Upper lobe of left lung (tissue), 6 donors: ENCODE measurements around the gene ATP8B1. TPM values are rescaled to one million over a fixed set of nuclear protein-coding genes. Genes with fewer than 3 reads are reported as not detected.

Source experiments
- ATAC-seq, 2 donors: fragments of 200-7000 bp; cut with Tn5 transposase; one replicate each; pipeline ENCODE4 v1.9.1; 2022; ENCODE audit warnings: mild to moderate bottlenecking in 2 of 2, moderate library complexity in 2 of 2; ENCODE audit not compliant: low FRiP score in 2 of 2
- DNase-seq, 2 donors: peaks; one replicate each; pipeline ENCODE4 v3.0.0-alpha.2; 2019 to 2020
- H3K27ac ChIP-seq, 4 donors: fragments of 200-600 bp; sonication (generic); one replicate each; pipeline ENCODE4 v1.5.1; 2016 to 2019
- H3K27me3 ChIP-seq, 4 donors: fragments of 200-600 bp; sonication (generic); one replicate each; pipeline ENCODE4 v1.5.1; 2017 to 2019
- H3K36me3 ChIP-seq, 4 donors: fragments of 200-600 bp; sonication (generic); one replicate each; pipeline ENCODE4 v1.5.1; 2016 to 2019
- H3K4me1 ChIP-seq, 4 donors: fragments of 200-600 bp; sonication (generic); one replicate each; pipeline ENCODE4 v1.5.1; 2018 to 2019
- H3K4me3 ChIP-seq, 4 donors: fragments of 200-600 bp; sonication (generic); one replicate each; pipeline ENCODE4 v1.5.1; 2017 to 2019; ENCODE audit warnings: mild to moderate bottlenecking in 2 of 4, moderate library complexity in 1 of 4
- H3K9me3 ChIP-seq, 4 donors: fragments of 200-600 bp; sonication (generic); one replicate each; pipeline ENCODE4 v1.5.1; 2018 to 2019
- EP300 ChIP-seq, 4 donors: sonication (generic); formaldehyde crosslinking; IDR thresholded peaks; one replicate each; pipeline ENCODE4 v1.5.1; 2017; ENCODE audit warnings: antibody characterized with exemption in 4 of 4, control low read depth in 2 of 4
- POLR2A ChIP-seq, 4 donors: fragments of 450-650 bp; IDR thresholded peaks; one replicate each; pipeline ENCODE4 v1.5.1; 2016 to 2017; ENCODE audit warnings: antibody characterized with exemption in 4 of 4, mild to moderate bottlenecking in 2 of 4
- POLR2AphosphoS5 ChIP-seq, 2 donors: sonication (generic); formaldehyde crosslinking; IDR thresholded peaks; one replicate each; pipeline ENCODE4 v1.5.1; 2017; ENCODE audit warnings: antibody characterized with exemption in 2 of 2
- WGBS, 2 donors: methylation state at CpG; one replicate each; pipeline ENCODE4 v1.1.5; 2017 to 2018; 5-methylcytosine and 5-hydroxymethylcytosine counted together
- total RNA-seq, 6 donors: library from RNA; depleted of rRNA in 4 of 6; stranded (reverse); fragments of >200 nt in 4 of 6; gene quantifications; one replicate each; pipeline versions ENCODE4 v1.1.0 to v1.2.1, GENCODE V29; 2016 to 2021
- TF ChIP-seq, protein P1 (sequence below), 6 experiments: fragments of 450-650 bp in 4 of 6; fragments of 200-600 bp in 2 of 6; sonication (generic) in 2 of 6; IDR thresholded peaks; one replicate each; pipeline ENCODE4 v1.5.1; 2016 to 2019; ENCODE audit warnings: antibody characterized with exemption in 6 of 6
- donor health status: DM: no; HTN: no; CAD: no; lungs with moderate emphysema.
- donor health status: DM: no; HTN: yes; CAD: no; lungs with severe emphysema.

ATP8B1 gene
- total RNA-seq, 6 donors from 2014 or later: 19.6 to 36.5 (median 26.0) TPM

DNA sequence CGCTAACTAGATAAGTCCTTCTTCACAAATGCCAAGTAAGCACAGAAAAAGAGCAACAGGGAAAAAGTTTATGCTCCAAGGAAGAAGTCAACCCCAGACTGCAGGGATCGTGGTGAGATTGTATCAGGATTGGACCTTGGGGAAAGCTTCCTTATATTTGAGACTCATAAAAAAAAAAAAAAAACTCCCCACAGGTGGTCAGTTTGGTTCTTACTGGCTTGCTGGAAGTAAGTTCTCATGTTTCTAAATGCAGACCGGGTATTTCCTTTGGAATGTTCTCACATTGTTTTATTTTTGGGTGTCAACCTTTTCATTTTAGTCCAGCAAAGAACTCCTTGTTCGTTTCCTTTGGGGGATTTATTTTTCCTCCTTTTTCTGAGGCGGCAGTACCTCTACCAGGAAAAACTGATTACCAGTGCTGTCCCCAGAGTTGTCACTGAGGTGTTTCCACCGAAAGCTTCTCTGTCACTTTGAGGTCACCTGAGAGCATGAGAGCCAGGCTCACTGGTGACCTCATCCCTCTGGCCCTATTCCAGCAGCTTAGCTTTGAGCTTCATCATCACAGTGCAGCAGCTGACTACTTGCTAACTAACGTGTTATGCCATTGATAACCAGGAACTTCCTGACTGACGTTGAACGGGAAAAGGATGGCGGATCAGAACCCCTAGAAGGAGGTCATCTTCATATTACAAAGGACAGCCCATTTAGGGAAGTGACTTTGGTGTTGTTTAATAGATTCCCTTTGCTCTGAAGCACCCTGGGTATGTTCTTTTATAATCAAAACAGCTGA is 16.8 kb upstream of the ATP8B1 start:
- H3K27me3 ChIP-seq: no peaks in the 10 kb centered on the region
- no peaks in the 10 kb centered on the region for H3K9me3 ChIP-seq
- WGBS, 2 donors: 12 to 24% methylated on average over 9 to 10 of the region's 10 CpGs
- peaks cover 5 to 13% (median 12%) of the 10 kb centered on the region in 4 donors for H3K4me1 ChIP-seq
- H3K36me3 ChIP-seq: no peaks in the 10 kb centered on the region
- ATAC-seq (peak; percentile 61 to 81), DNase-seq (peak in 1 of 2 donors; percentile 86)
- H3K4me3 ChIP-seq: no peak overlapping the region
- H3K27ac ChIP-seq: peak overlapping the region; percentile 20 to 67 (median 42)
- TF ChIP-seq POLR2A (IDR thresholded peaks at IDR 0.05): no peak
- peak in 1 of 4 donors; percentile 77 for TF ChIP-seq EP300 (IDR thresholded peaks at IDR 0.05)
- TF ChIP-seq, protein P1, sequence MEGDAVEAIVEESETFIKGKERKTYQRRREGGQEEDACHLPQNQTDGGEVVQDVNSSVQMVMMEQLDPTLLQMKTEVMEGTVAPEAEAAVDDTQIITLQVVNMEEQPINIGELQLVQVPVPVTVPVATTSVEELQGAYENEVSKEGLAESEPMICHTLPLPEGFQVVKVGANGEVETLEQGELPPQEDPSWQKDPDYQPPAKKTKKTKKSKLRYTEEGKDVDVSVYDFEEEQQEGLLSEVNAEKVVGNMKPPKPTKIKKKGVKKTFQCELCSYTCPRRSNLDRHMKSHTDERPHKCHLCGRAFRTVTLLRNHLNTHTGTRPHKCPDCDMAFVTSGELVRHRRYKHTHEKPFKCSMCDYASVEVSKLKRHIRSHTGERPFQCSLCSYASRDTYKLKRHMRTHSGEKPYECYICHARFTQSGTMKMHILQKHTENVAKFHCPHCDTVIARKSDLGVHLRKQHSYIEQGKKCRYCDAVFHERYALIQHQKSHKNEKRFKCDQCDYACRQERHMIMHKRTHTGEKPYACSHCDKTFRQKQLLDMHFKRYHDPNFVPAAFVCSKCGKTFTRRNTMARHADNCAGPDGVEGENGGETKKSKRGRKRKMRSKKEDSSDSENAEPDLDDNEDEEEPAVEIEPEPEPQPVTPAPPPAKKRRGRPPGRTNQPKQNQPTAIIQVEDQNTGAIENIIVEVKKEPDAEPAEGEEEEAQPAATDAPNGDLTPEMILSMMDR (IDR thresholded peaks at IDR 0.05): no peak
- peak; percentile 44 to 52 for TF ChIP-seq POLR2AphosphoS5 (IDR thresholded peaks at IDR 0.05)

DNA sequence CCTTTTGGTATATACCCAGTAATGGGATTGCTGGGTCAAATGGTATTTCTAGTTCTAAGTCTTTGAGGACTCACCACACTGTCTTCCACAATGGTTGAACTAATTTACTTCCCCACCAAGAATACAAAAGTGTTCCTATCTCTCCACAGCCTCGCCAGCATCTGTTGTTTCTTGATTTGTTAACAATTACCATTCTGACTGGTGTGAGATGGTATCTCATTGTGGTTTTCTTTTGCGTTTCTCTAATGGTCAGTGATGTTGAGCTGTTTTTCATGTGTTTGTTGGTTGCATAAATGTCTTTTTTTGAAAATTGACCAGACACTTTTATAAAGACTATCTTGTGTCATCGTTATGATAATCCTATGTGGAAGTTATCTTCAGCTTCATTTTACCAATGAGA is 16.0 kb upstream of the ATP8B1 start:
- Histone ChIP-seq H3K36me3 (no peaks in the 10 kb centered on the region), H3K4me3 (no peak overlapping the region), H3K27me3 (no peaks in the 10 kb centered on the region), H3K9me3 (no peaks in the 10 kb centered on the region), H3K4me1 (peaks cover 5 to 13% (median 12%) of the 10 kb centered on the region in 4 donors), H3K27ac (peak overlapping the region in 2 of 4 donors; percentile 20 to 67)
- no peak for ATAC-seq
- TF ChIP-seq EP300 (IDR thresholded peaks at IDR 0.05) (no peak), POLR2A (IDR thresholded peaks at IDR 0.05) (no peak), POLR2AphosphoS5 (IDR thresholded peaks at IDR 0.05) (no peak)
- TF ChIP-seq, protein P1 (IDR thresholded peaks at IDR 0.05): no peak
- DNase-seq: no peak
- WGBS, 2 donors: 54 to 64% methylated on average over 3 of the region's 3 CpGs

DNA sequence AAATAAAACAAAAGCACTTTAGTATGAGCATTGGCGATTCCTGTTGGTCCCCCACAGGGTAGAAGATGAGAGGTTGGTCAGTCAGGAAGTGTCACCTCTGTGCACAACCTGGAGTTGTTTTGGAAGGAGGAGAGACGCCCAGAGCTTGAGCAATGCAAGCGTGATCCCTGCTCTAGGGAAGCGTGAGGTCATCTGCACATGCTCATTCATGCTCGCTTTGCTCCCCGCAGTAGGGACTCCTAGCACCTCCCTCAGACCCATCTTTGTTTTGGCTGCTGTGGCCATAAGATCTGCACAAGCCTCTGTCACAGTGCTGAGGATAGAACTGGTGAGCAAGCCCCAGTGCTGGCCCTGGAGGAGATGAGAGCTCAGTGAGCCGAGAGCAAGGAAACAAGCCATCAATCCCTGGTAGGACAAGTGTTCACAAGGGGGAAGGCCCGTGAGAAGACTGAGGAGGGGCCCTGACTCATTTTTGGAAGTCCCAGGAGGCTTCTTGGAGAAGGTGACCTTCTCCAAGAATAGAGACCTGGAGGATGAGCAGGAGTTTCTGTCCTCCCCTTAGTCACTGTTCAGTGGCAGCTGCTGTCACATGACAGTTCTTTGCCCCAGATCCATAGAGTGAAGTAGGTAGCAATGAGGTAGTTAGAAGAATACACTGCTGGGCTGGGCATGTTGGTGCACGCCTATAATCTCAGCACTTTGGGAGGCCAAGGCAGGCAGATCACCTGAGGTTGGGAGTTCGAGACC is 13.3 kb upstream of the ATP8B1 start:
- WGBS, 2 donors: 78 to 92% methylated on average over 10 of the region's 10 CpGs
- Histone ChIP-seq H3K4me1 (peaks cover 5 to 13% (median 12%) of the 10 kb centered on the region in 4 donors), H3K36me3 (no peaks in the 10 kb centered on the region), H3K27me3 (no peaks in the 10 kb centered on the region), H3K4me3 (no peak overlapping the region), H3K9me3 (peaks cover 0 to 2% (median 0%) of the 10 kb centered on the region in 4 donors), H3K27ac (no peak overlapping the region)
- DNase-seq: no peak
- TF ChIP-seq POLR2AphosphoS5 (IDR thresholded peaks at IDR 0.05) (no peak), EP300 (IDR thresholded peaks at IDR 0.05) (no peak), POLR2A (IDR thresholded peaks at IDR 0.05) (no peak)
- TF ChIP-seq, protein P1 (IDR thresholded peaks at IDR 0.05): no peak
- ATAC-seq: no peak

DNA sequence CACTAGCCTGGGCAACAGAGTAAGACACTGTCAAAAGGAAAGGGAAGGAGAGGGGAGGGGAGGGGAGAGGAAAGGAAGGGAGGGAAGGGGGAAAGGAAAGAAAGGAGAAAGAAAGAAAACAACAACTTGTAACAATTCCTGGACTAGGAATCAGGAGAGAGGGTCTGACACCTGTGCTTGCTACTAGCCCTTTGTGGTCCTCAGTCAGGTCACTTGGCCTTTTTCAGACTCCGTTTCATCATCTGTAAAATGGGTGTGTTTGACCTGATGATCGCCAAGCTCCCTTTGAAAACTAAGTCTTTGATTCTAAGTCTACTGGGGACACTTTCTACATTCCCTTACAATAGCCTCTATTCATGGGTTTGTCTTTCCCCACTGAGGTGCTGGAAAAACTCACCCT is 11.4 kb upstream of the ATP8B1 start:
- WGBS, 2 donors: 94 to 100% methylated on average over 2 of the region's 2 CpGs
- Histone ChIP-seq H3K9me3 (peaks cover 0 to 2% (median 0%) of the 10 kb centered on the region in 4 donors), H3K36me3 (no peaks in the 10 kb centered on the region), H3K27me3 (no peaks in the 10 kb centered on the region), H3K27ac (no peak overlapping the region), H3K4me1 (peaks cover 0 to 5% (median 1%) of the 10 kb centered on the region in 4 donors), H3K4me3 (no peak overlapping the region)
- TF ChIP-seq POLR2A (IDR thresholded peaks at IDR 0.05): no peak
- TF ChIP-seq EP300 (IDR thresholded peaks at IDR 0.05): no peak
- TF ChIP-seq, protein P1 (IDR thresholded peaks at IDR 0.05): no peak
- DNase-seq: no peak
- ATAC-seq: no peak
